HepG2 (cell line): Measurements from ENCODE around the gene NEURL2. TPM values are rescaled to one million over a fixed set of nuclear protein-coding genes. Genes with fewer than 3 reads are reported as not detected.

ENCODE experiments used
- ATAD3A ChIP-seq: sonication (generic); formaldehyde crosslinking; IDR thresholded peaks from 2 replicates; pipeline ENCODE4 v1.4.0; 2020; ENCODE audit warnings: missing genetic modification reagents
- ATM ChIP-seq: fragments of 450-650 bp; IDR thresholded peaks from 2 replicates; pipeline ENCODE4 v1.7.1; 2017; ENCODE audit warnings: mild to moderate bottlenecking, borderline replicate concordance
- CBX1 ChIP-seq: IDR thresholded peaks from one replicate; pipeline ENCODE4 v1.6.1; 2016; ENCODE audit warnings: antibody characterized with exemption, low read depth
- IKZF4 ChIP-seq: sonication (generic); formaldehyde crosslinking; IDR thresholded peaks from 2 replicates; pipeline ENCODE4 v1.5.1; 2020; ENCODE audit warnings: borderline replicate concordance, mild to moderate bottlenecking, low read depth, missing genetic modification reagents; ENCODE audit errors: not compliant biosample characterization
- IRX3 ChIP-seq: sonication (generic); formaldehyde crosslinking; IDR thresholded peaks from 2 replicates; pipeline ENCODE4 v1.8.1; 2023; ENCODE audit warnings: mild to moderate bottlenecking, low read depth, missing genetic modification reagents, borderline replicate concordance
- MED8 ChIP-seq: sonication (generic); formaldehyde crosslinking; IDR thresholded peaks from 2 replicates; pipeline ENCODE4 v1.8.1; 2023; ENCODE audit warnings: mild to moderate bottlenecking, missing genetic modification reagents; ENCODE audit not compliant: insufficient replicate concordance
- NR1H2 ChIP-seq: sonication (generic); formaldehyde crosslinking; IDR thresholded peaks from 2 replicates; pipeline ENCODE4 v1.8.1; 2022; ENCODE audit warnings: low read depth, missing genetic modification reagents, borderline replicate concordance
- SRF ChIP-seq: IDR thresholded peaks from 2 replicates; pipeline ENCODE4 v1.6.1; 2011; ENCODE audit warnings: mild to moderate bottlenecking, low read depth, low read length, moderate library complexity
- TBP ChIP-seq: sonication (generic); formaldehyde crosslinking; IDR thresholded peaks from 2 replicates; pipeline ENCODE4 v1.5.0; 2020; ENCODE audit warnings: missing genetic modification reagents
- ZBTB7A ChIP-seq: sonication (generic); formaldehyde crosslinking; IDR thresholded peaks from 2 replicates; pipeline ENCODE4 v1.8.0; 2022; ENCODE audit warnings: mild to moderate bottlenecking, missing genetic modification reagents
- ZMYM2 ChIP-seq: sonication (generic); formaldehyde crosslinking; IDR thresholded peaks from 2 replicates; pipeline ENCODE4 v1.8.0; 2022; ENCODE audit warnings: mild to moderate bottlenecking, missing genetic modification reagents
- ZNF138 ChIP-seq: sonication (generic); formaldehyde crosslinking; IDR thresholded peaks from 2 replicates; pipeline ENCODE4 v1.5.0; 2020; ENCODE audit warnings: mild to moderate bottlenecking, low read depth, missing genetic modification reagents
- ZNF331 ChIP-seq: sonication (generic); formaldehyde crosslinking; IDR thresholded peaks from 2 replicates; pipeline ENCODE4 v1.4.0; 2020; ENCODE audit warnings: missing genetic modification reagents
- ZNF33B ChIP-seq: sonication (generic); formaldehyde crosslinking; IDR thresholded peaks from 2 replicates; pipeline ENCODE4 v1.5.1; 2020; ENCODE audit warnings: mild to moderate bottlenecking, missing genetic modification reagents
- ZNF430 ChIP-seq: sonication (generic); formaldehyde crosslinking; IDR thresholded peaks from 2 replicates; pipeline ENCODE4 v1.9.0; 2021; ENCODE audit warnings: mild to moderate bottlenecking, missing genetic modification reagents
- ZNF660 ChIP-seq: sonication (generic); formaldehyde crosslinking; IDR thresholded peaks from 2 replicates; pipeline ENCODE4 v1.5.1; 2020; ENCODE audit warnings: mild to moderate bottlenecking, low read depth, missing genetic modification reagents, borderline replicate concordance
- ZNF766 ChIP-seq: sonication (generic); formaldehyde crosslinking; IDR thresholded peaks from 2 replicates; pipeline ENCODE4 v1.5.0; 2020; ENCODE audit warnings: missing genetic modification reagents, borderline replicate concordance
- ZNF772 ChIP-seq: sonication (generic); formaldehyde crosslinking; IDR thresholded peaks from 2 replicates; pipeline ENCODE4 v1.5.0; 2020; ENCODE audit warnings: mild to moderate bottlenecking, missing genetic modification reagents
- ZNF83 ChIP-seq: sonication (generic); formaldehyde crosslinking; IDR thresholded peaks from 2 replicates; pipeline ENCODE4 v1.4.0; 2020; ENCODE audit warnings: missing genetic modification reagents, mild to moderate bottlenecking, borderline replicate concordance
- polyA plus RNA-seq, 8 experiments: library from polyadenylated mRNA; depleted of rRNA in 3 of 8; stranded (reverse) in 7 of 8; unstranded in 1 of 8; fragments of >200 nt; fragmentation: Illumina TruSeq in 4 of 8; extraction: Trizol in 4 of 8; gene quantifications; 2 replicates each; pipeline versions ENCODE4 v1.2.1 to v1.2.3, GENCODE V29; 2011 to 2016; ENCODE audit warnings: low read depth in 4 of 8, missing spikeins in 1 of 8, mixed read lengths in 1 of 8; ENCODE audit not compliant: insufficient read depth in 1 of 8
- total RNA-seq, 5 experiments: library from RNA; depleted of rRNA; stranded (reverse); fragments of >200 nt; fragmentation: Illumina TruSeq; extraction: Trizol; gene quantifications; 2 replicates each; pipeline ENCODE4 v1.2.3, GENCODE V29; 2016; ENCODE audit warnings: low read depth in 1 of 5
- TF ChIP-seq, protein P1 (sequence below): sonication (generic); formaldehyde crosslinking; IDR thresholded peaks from 2 replicates; pipeline ENCODE4 v1.4.0; 2020; ENCODE audit warnings: mild to moderate bottlenecking, missing genetic modification reagents
- TF ChIP-seq, protein P2 (sequence below): IDR thresholded peaks from 2 replicates; pipeline ENCODE4 v1.6.1; 2012; ENCODE audit warnings: inconsistent platforms
- TF ChIP-seq, protein P3 (sequence below): IDR thresholded peaks from 2 replicates; pipeline ENCODE4 v1.6.1; 2016; ENCODE audit warnings: low read depth, control low read depth
- TF ChIP-seq, protein P4 (sequence below): sonication (generic); formaldehyde crosslinking; IDR thresholded peaks from 2 replicates; pipeline ENCODE4 v1.4.0; 2020; ENCODE audit warnings: mild to moderate bottlenecking, low read depth, missing genetic modification reagents

NEURL2 gene
- total and polyA plus RNA-seq, 2 of the 13 experiments (the other 11 are each of a cell fraction or from before 2014, with no cell fraction given), result 7.2 to 9.7 TPM

DNA sequence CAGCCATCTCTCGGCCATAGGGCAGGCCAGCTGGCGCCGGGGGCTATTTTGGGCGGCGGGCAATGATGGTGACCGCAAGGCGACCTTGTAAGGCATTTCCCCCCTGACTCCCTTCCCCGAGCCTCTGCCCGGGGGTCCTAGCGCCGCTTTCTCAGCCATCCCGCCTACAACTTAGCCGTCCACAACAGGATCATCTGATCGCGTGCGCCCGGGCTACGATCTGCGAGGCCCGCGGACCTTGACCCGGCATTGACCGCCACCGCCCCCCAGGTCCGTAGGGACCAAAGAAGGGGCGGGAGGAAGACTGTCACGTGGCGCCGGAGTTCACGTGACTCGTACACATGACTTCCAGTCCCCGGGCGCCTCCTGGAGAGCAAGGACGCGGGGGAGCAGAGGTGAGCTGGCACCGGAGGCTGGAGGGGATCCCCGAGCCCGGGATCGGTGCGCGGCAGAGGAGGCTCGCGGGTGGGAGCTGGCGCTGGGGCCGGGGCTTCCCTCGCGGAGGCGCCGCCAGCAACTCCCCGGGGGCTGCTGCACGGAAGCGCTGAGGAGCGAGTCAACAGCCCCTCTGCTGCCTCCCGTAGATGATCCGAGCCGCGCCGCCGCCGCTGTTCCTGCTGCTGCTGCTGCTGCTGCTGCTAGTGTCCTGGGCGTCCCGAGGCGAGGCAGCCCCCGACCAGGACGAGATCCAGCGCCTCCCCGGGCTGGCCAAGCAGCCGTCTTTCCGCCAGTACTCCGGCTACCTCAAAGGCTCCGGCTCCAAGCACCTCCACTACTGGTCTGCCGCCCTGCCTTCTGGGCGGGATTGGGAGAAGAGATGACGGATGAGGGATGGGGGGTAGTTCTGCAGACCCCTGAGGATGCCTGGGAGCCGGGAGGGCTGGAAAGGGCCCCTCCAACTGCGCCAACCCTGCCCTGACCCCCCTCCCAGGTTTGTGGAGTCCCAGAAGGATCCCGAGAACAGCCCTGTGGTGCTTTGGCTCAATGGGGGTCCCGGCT, at the start of gene NEURL2, which contains the start of gene CTSA (continued):
- TF ChIP-seq, protein P1, sequence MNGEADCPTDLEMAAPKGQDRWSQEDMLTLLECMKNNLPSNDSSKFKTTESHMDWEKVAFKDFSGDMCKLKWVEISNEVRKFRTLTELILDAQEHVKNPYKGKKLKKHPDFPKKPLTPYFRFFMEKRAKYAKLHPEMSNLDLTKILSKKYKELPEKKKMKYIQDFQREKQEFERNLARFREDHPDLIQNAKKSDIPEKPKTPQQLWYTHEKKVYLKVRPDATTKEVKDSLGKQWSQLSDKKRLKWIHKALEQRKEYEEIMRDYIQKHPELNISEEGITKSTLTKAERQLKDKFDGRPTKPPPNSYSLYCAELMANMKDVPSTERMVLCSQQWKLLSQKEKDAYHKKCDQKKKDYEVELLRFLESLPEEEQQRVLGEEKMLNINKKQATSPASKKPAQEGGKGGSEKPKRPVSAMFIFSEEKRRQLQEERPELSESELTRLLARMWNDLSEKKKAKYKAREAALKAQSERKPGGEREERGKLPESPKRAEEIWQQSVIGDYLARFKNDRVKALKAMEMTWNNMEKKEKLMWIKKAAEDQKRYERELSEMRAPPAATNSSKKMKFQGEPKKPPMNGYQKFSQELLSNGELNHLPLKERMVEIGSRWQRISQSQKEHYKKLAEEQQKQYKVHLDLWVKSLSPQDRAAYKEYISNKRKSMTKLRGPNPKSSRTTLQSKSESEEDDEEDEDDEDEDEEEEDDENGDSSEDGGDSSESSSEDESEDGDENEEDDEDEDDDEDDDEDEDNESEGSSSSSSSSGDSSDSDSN (CRISPR knock-in tag), result peak; percentile 94
- TF ChIP-seq IRX3 (peak; percentile 100), ZNF331 (CRISPR knock-in tag) (peak; percentile 98), ZNF772 (CRISPR knock-in tag) (peak; percentile 100), NR1H2 (CRISPR knock-in tag) (peak; percentile 97), ZMYM2 (CRISPR knock-in tag) (peak; percentile 97), ZNF33B (CRISPR knock-in tag) (peak; percentile 95; the same call in 1 of the 2 replicates), SRF (peak; percentile 54), CBX1 (peak; percentile 99), ATM (no peak), ZNF138 (CRISPR knock-in tag) (peak; percentile 97), ZNF430 (peak; percentile 100), IKZF4 (CRISPR knock-in tag) (peak; percentile 99), MED8 (CRISPR knock-in tag) (peak; percentile 99), ATAD3A (CRISPR knock-in tag) (no peak; the same call in 1 of the 2 replicates), TBP (CRISPR knock-in tag) (no peak), ZNF83 (CRISPR knock-in tag) (peak; percentile 32; the same call in 1 of the 2 replicates), ZNF766 (CRISPR knock-in tag) (peak; percentile 99), ZNF660 (CRISPR knock-in tag) (no peak; the same call in 1 of the 2 replicates), ZBTB7A (CRISPR knock-in tag) (peak; percentile 92)
- TF ChIP-seq, protein P2, sequence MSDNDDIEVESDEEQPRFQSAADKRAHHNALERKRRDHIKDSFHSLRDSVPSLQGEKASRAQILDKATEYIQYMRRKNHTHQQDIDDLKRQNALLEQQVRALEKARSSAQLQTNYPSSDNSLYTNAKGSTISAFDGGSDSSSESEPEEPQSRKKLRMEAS, result peak; percentile 99
- TF ChIP-seq, protein P3, sequence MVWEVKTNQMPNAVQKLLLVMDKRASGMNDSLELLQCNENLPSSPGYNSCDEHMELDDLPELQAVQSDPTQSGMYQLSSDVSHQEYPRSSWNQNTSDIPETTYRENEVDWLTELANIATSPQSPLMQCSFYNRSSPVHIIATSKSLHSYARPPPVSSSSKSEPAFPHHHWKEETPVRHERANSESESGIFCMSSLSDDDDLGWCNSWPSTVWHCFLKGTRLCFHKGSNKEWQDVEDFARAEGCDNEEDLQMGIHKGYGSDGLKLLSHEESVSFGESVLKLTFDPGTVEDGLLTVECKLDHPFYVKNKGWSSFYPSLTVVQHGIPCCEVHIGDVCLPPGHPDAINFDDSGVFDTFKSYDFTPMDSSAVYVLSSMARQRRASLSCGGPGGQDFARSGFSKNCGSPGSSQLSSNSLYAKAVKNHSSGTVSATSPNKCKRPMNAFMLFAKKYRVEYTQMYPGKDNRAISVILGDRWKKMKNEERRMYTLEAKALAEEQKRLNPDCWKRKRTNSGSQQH, result peak; percentile 99
- TF ChIP-seq, protein P4, sequence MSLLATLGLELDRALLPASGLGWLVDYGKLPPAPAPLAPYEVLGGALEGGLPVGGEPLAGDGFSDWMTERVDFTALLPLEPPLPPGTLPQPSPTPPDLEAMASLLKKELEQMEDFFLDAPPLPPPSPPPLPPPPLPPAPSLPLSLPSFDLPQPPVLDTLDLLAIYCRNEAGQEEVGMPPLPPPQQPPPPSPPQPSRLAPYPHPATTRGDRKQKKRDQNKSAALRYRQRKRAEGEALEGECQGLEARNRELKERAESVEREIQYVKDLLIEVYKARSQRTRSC (CRISPR knock-in tag), result peak; percentile 90
